HepG2 (cell line): ENCODE results near the gene CCDC154. TPM values are rescaled to one million over a fixed set of nuclear protein-coding genes. Genes with fewer than 3 reads are reported as not detected.
A peak's percentile ranks its signal among the peaks of the same experiment; 100 is the strongest.

Experiments
- BHLHE40 ChIP-seq: IDR thresholded peaks from 2 replicates; pipeline ENCODE4 v1.6.1; 2011; ENCODE audit warnings: low read length, improper control_type of control experiment
- CCAR2 ChIP-seq: fragments of 200-400 bp; formaldehyde crosslinking; optimal IDR thresholded peaks from 2 replicates; pipeline ENCODE3; 2018; ENCODE audit warnings: low read depth, mild to moderate bottlenecking, low read length, moderate library complexity
- HNF4G ChIP-seq, 2 experiments: sonication (generic) in 1 of 2; formaldehyde crosslinking in 1 of 2; IDR thresholded peaks; 2 replicates each; pipeline versions ENCODE4 v1.4.0 to v1.6.1; 2011 to 2020; ENCODE audit warnings: borderline replicate concordance in 2 of 2, low read depth in 2 of 2, mild to moderate bottlenecking in 2 of 2, low read length in 1 of 2, missing genetic modification reagents in 1 of 2, moderate library complexity in 1 of 2
- KDM1A ChIP-seq: IDR thresholded peaks from 2 replicates; pipeline ENCODE4 v1.6.1; 2016; ENCODE audit warnings: missing compliant biosample characterization
- KDM3A ChIP-seq: IDR thresholded peaks from 2 replicates; pipeline ENCODE4 v1.6.1; 2018; ENCODE audit warnings: low read depth, missing compliant biosample characterization
- KLF16 ChIP-seq, 2 experiments: sonication (generic) in 1 of 2; formaldehyde crosslinking in 1 of 2; IDR thresholded peaks; 2 replicates each; pipeline versions ENCODE4 v1.6.1 to v1.8.0; 2016 to 2023; ENCODE audit warnings: missing genetic modification reagents in 2 of 2, missing compliant biosample characterization in 1 of 2
- MEIS1 ChIP-seq: sonication (generic); formaldehyde crosslinking; IDR thresholded peaks from 2 replicates; pipeline ENCODE4 v1.9.0; 2021; ENCODE audit warnings: mild to moderate bottlenecking, missing genetic modification reagents, moderate library complexity, borderline replicate concordance
- MTA1 ChIP-seq: sonication (generic); formaldehyde crosslinking; IDR thresholded peaks from 2 replicates; pipeline ENCODE4 v1.4.0; 2020; ENCODE audit warnings: missing genetic modification reagents, mild to moderate bottlenecking, borderline replicate concordance
- NFKBIZ ChIP-seq: IDR thresholded peaks from 2 replicates; pipeline ENCODE4 v1.6.1; 2018; ENCODE audit warnings: missing genetic modification reagents, missing compliant biosample characterization
- PITX1 ChIP-seq: sonication (generic); formaldehyde crosslinking; IDR thresholded peaks from 2 replicates; pipeline ENCODE4 v1.5.1; 2020; ENCODE audit warnings: mild to moderate bottlenecking, missing genetic modification reagents
- REL ChIP-seq: sonication (generic); formaldehyde crosslinking; conservative IDR thresholded peaks from 2 replicates; pipeline ENCODE4 v1.8.0; 2022; ENCODE audit warnings: mild to moderate bottlenecking, missing genetic modification reagents, moderate library complexity
- RFX5 ChIP-seq: IDR thresholded peaks from 2 replicates; pipeline ENCODE4 v1.6.1; 2011; ENCODE audit warnings: low read depth, low read length, improper control_type of control experiment
- SMC3 ChIP-seq: IDR thresholded peaks from 2 replicates; pipeline ENCODE4 v1.6.1; 2011; ENCODE audit warnings: low read length, improper control_type of control experiment
- ZBTB8A ChIP-seq: sonication (generic); formaldehyde crosslinking; IDR thresholded peaks from 2 replicates; pipeline ENCODE4 v1.4.0; 2020; ENCODE audit warnings: mild to moderate bottlenecking, low read depth, missing genetic modification reagents, borderline replicate concordance
- ZFP36 ChIP-seq: fragments of 150-350 bp; IDR thresholded peaks from 2 replicates; pipeline ENCODE4 v1.6.1; 2018; ENCODE audit warnings: borderline replicate concordance, low read length, low read depth; ENCODE audit not compliant: partially characterized antibody
- ZIK1 ChIP-seq: sonication (generic); formaldehyde crosslinking; IDR thresholded peaks from 2 replicates; pipeline ENCODE4 v1.5.0; 2020; ENCODE audit warnings: mild to moderate bottlenecking, low read depth, missing genetic modification reagents, borderline replicate concordance
- ZNF281 ChIP-seq: sonication (generic); formaldehyde crosslinking; IDR thresholded peaks from 2 replicates; pipeline ENCODE4 v1.4.0; 2020; ENCODE audit warnings: missing genetic modification reagents, borderline replicate concordance
- ZNF704 ChIP-seq: sonication (generic); formaldehyde crosslinking; IDR thresholded peaks from 2 replicates; pipeline ENCODE4 v1.8.1; 2023; ENCODE audit warnings: mild to moderate bottlenecking, inconsistent platforms, moderate library complexity, missing genetic modification reagents, borderline replicate concordance
- polyA plus RNA-seq, 8 experiments: library from polyadenylated mRNA; depleted of rRNA in 3 of 8; stranded (reverse) in 7 of 8; unstranded in 1 of 8; fragments of >200 nt; fragmentation: Illumina TruSeq in 4 of 8; extraction: Trizol in 4 of 8; gene quantifications; 2 replicates each; pipeline versions ENCODE4 v1.2.1 to v1.2.3, GENCODE V29; 2011 to 2016; ENCODE audit warnings: low read depth in 4 of 8, missing spikeins in 1 of 8, mixed read lengths in 1 of 8; ENCODE audit not compliant: insufficient read depth in 1 of 8
- total RNA-seq, 5 experiments: library from RNA; depleted of rRNA; stranded (reverse); fragments of >200 nt; fragmentation: Illumina TruSeq; extraction: Trizol; gene quantifications; 2 replicates each; pipeline ENCODE4 v1.2.3, GENCODE V29; 2016; ENCODE audit warnings: low read depth in 1 of 5
- TF ChIP-seq, protein P1 (sequence below): IDR thresholded peaks from 2 replicates; pipeline ENCODE4 v1.6.1; 2016
- TF ChIP-seq, protein P2 (sequence below): sonication (generic); formaldehyde crosslinking; conservative IDR thresholded peaks from 2 replicates; pipeline ENCODE4 v1.4.0; 2020; ENCODE audit warnings: missing genetic modification reagents

The CCDC154 gene
- total and polyA plus RNA-seq, 2 of the 13 experiments (the other 11 are each of a cell fraction or from before 2014, with no cell fraction given): 0.92 to 1.5 TPM

DNA sequence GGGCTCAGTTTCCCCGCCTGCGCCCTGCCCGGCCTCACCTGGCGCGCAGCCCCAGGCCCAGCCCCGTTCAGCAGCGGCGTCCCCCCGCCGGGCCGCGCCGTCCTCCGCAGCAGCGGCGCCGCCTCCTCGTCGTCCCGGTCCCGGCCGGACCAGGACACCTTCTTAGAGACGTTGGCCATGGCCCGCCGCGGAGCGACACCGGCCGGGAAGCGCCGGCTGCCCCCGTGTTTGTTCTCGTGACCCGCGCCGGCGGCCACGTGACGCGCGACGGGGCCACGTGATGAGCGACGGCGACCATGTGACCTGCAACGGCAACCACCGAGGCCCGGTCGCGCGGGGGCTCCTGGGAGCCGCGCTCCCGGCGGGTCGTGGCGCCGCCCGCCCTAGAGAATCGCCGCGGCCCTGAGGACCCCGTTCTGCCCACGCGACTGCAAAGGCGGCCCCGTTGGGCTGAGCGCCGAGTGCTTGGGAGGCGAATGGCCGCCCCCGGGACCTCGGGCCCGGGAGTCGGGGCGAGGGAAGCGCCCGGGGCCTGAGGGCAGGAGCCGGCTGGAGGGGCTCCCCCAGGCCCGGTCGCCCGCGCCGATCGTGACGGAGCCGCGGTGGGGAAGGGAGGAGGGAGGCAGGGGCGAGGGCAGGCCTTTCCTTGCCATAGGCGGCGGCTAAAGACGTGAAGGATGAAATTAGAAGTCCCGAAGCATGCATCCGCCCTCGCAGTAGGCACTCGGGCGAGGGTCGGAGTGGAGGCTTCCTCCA is 30.6 kb upstream of the CCDC154 start, which contains the start of gene CLCN7 (continued):
- no peak for TF ChIP-seq MEIS1 (CRISPR knock-in tag)
- TF ChIP-seq HNF4G (IDR thresholded peaks at IDR 0.05; ENCODE audit: borderline replicate concordance, low read depth, low read length): peak; percentile 39; the same call in 1 of the 2 replicates
- peak; percentile 48; the same call in 1 of the 2 replicates for TF ChIP-seq HNF4G (CRISPR knock-in tag; IDR thresholded peaks at IDR 0.05; ENCODE audit: borderline replicate concordance, low read depth)
- TF ChIP-seq REL: peak; percentile 76; the same call in 1 of the 2 replicates
- TF ChIP-seq ZNF281 (CRISPR knock-in tag): peak; percentile 49; the same call in 1 of the 2 replicates
- TF ChIP-seq NFKBIZ (CRISPR knock-in tag): peak; percentile 56; the same call in 1 of the 2 replicates
- no peak for TF ChIP-seq CCAR2
- TF ChIP-seq KDM3A (CRISPR knock-in tag): peak; percentile 82; the same call in 1 of the 2 replicates
- TF ChIP-seq ZIK1: peak; percentile 93; the same call in 1 of the 2 replicates
- TF ChIP-seq, protein P1, sequence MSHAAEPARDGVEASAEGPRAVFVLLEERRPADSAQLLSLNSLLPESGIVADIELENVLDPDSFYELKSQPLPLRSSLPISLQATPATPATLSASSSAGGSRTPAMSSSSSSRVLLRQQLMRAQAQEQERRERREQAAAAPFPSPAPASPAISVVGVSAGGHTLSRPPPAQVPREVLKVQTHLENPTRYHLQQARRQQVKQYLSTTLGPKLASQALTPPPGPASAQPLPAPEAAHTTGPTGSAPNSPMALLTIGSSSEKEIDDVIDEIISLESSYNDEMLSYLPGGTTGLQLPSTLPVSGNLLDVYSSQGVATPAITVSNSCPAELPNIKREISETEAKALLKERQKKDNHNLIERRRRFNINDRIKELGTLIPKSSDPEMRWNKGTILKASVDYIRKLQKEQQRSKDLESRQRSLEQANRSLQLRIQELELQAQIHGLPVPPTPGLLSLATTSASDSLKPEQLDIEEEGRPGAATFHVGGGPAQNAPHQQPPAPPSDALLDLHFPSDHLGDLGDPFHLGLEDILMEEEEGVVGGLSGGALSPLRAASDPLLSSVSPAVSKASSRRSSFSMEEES: peak; percentile 99
- TF ChIP-seq MTA1 (CRISPR knock-in tag): 0 out of 2 replicates have a peak, but pooled peaks have one; percentile 11
- TF ChIP-seq ZBTB8A: no peak
- no peak for TF ChIP-seq KDM1A (CRISPR knock-in tag)
- no peak for TF ChIP-seq ZFP36
- TF ChIP-seq KLF16 (CRISPR knock-in tag; IDR thresholded peaks at IDR 0.05): peak in 1 of 2 experiments; percentile 88; a peak in 2 of 4 replicates
- no peak for TF ChIP-seq SMC3
- no peak for TF ChIP-seq RFX5
- TF ChIP-seq ZNF704 (CRISPR knock-in tag): peak; percentile 95
- no peak; the same call in 1 of the 2 replicates for TF ChIP-seq PITX1 (CRISPR knock-in tag)
- TF ChIP-seq BHLHE40: peak; percentile 92
- TF ChIP-seq, protein P2, sequence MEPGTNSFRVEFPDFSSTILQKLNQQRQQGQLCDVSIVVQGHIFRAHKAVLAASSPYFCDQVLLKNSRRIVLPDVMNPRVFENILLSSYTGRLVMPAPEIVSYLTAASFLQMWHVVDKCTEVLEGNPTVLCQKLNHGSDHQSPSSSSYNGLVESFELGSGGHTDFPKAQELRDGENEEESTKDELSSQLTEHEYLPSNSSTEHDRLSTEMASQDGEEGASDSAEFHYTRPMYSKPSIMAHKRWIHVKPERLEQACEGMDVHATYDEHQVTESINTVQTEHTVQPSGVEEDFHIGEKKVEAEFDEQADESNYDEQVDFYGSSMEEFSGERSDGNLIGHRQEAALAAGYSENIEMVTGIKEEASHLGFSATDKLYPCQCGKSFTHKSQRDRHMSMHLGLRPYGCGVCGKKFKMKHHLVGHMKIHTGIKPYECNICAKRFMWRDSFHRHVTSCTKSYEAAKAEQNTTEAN (CRISPR knock-in tag): peak; percentile 94
